Right lobe of liver (tissue), 6 donors: Measurements from ENCODE around the gene KANSL1. TPM values are rescaled to one million over a fixed set of nuclear protein-coding genes. Genes with fewer than 3 reads are reported as not detected.
"Not testable (repeated sequence)": the region's sequence is repeated elsewhere in the genome, so short reads cannot be mapped to it uniquely, and the experiment has no call there.

Experiments used
- ATAC-seq, 4 donors: fragments of 200-7000 bp; cut with Tn5 transposase; one replicate each; pipeline ENCODE4 v1.9.1; 2020; ENCODE audit warnings: mild to moderate bottlenecking in 4 of 4, moderate library complexity in 4 of 4
- DNase-seq, 3 donors: peaks; one replicate each; pipeline ENCODE4 v3.0.0-alpha.2; 2020
- H3K27ac ChIP-seq, 3 donors: fragments of 200-600 bp; one replicate each; pipeline ENCODE4 v1.8.0; 2022
- H3K27me3 ChIP-seq, 2 donors: fragments of 200-600 bp; one replicate each; pipeline ENCODE4 v1.8.0; 2022
- H3K36me3 ChIP-seq, 4 donors: fragments of 200-600 bp; sonication (generic) in 1 of 4; one replicate each; pipeline versions ENCODE4 v1.5.1 to v1.8.0; 2017 to 2022; ENCODE audit warnings: control low read depth in 1 of 4
- H3K4me1 ChIP-seq, 4 donors: fragments of 200-600 bp; sonication (generic) in 1 of 4; one replicate each; pipeline versions ENCODE4 v1.5.1 to v1.8.0; 2017 to 2022; ENCODE audit warnings: control low read depth in 1 of 4
- H3K4me3 ChIP-seq, 3 donors: fragments of 200-600 bp; one replicate each; pipeline ENCODE4 v1.8.0; 2022
- H3K9me3 ChIP-seq, 4 donors: fragments of 200-600 bp; sonication (generic) in 1 of 4; one replicate each; pipeline versions ENCODE4 v1.5.1 to v1.8.0; 2017 to 2022; ENCODE audit warnings: control low read depth in 1 of 4
- CTCF ChIP-seq, 4 donors: fragments of 200-600 bp in 3 of 4; fragments of 450-650 bp in 1 of 4; IDR thresholded peaks; one replicate each; pipeline versions ENCODE4 v1.5.1 to v1.8.0; 2016 to 2022; ENCODE audit warnings: antibody characterized with exemption in 4 of 4, mild to moderate bottlenecking in 2 of 4
- POLR2A ChIP-seq: fragments of 450-650 bp; IDR thresholded peaks from one replicate; pipeline ENCODE4 v1.6.1; 2017; ENCODE audit warnings: antibody characterized with exemption, mild to moderate bottlenecking
- whole genome bisulfite sequencing: methylation state at CpG from one replicate; pipeline ENCODE4 v1.1.6; 2018; ENCODE audit warnings: low coverage, low lambda C conversion rate; ENCODE audit not compliant: insufficient coverage; ENCODE audit errors: missing lambda C conversion rate; 5-methylcytosine and 5-hydroxymethylcytosine counted together
- intact Hi-C, 2 donors: fragments of 100-400 bp; cut with DNase I; formaldehyde crosslinking; loops; one replicate each; pipeline versions ENCODE4 v1.11.2 to v1.14.1; 2022
- total RNA-seq, 6 experiments: library from RNA; depleted of rRNA in 2 of 6; stranded (reverse); fragments of >200 nt in 2 of 6; fragmentation: NEBNext Ultra II Directional in 3 of 6; extraction: Animal tissue kit (Norgen Biotek cat#: 25700) in 3 of 6; gene quantifications; one replicate each; pipeline versions ENCODE4 v1.1.0 to v1.2.4, GENCODE V29; 2016 to 2023
- donor health status: DM: no; HTN: yes; CAD: no.
- donor health status: DM: no; HTN: no; CAD: no.
- donor health status: DM: no; HTN: no; CAD: no.
- donor health status: DM: no; HTN: yes; CAD: no.
- donor health status: DM: no; HTN: yes; CAD: no.

The KANSL1 gene
- total RNA-seq, 6 experiments from 2014 or later: 23.1 to 29.5 (median 25.9) TPM

- intact Hi-C loops: no loop called here
- Histone ChIP-seq H3K36me3 (no peaks in the 10 kb centered on the region), H3K4me3 (no peak overlapping the region), H3K4me1 (peaks cover 0 to 42% (median 18%) of the 10 kb centered on the region in 4 donors), H3K27ac (peak overlapping the region in 1 of 3 donors; percentile 24), H3K27me3 (no peaks in the 10 kb centered on the region), H3K9me3 (no peaks in the 10 kb centered on the region)
- DNase-seq: no peak
- no peak for TF ChIP-seq CTCF (IDR thresholded peaks at IDR 0.05)
- TF ChIP-seq POLR2A: no peak
- 51% methylated on average over 2 of the region's 2 CpGs for WGBS
- peak; percentile 56 to 81 (median 60) for ATAC-seq
Measured at GRCh38 chr17:46108120-46108519, 85.1 kb downstream of the KANSL1 start.

- TF ChIP-seq CTCF (IDR thresholded peaks at IDR 0.05) (no peak), POLR2A (no peak)
- no peaks in the 10 kb centered on the region for H3K9me3 ChIP-seq
- peak overlapping the region in 1 of 3 donors; percentile 24 for H3K27ac ChIP-seq
- H3K4me3 ChIP-seq: no peak overlapping the region
- H3K4me1 ChIP-seq: peaks cover 0 to 49% (median 21%) of the 10 kb centered on the region in 4 donors
- no peaks in the 10 kb centered on the region for H3K27me3 ChIP-seq
- 48% methylated on average over 4 of the region's 4 CpGs for WGBS
- intact Hi-C loops: no loop called here
- DNase-seq: no peak
- H3K36me3 ChIP-seq: no peaks in the 10 kb centered on the region
- ATAC-seq: peak; percentile 11 to 66 (median 22)
Measured at GRCh38 chr17:46106966-46107644, 86.1 kb downstream of the KANSL1 start.

- Histone ChIP-seq H3K27ac (peak overlapping the region in 1 of 3 donors; percentile 62), H3K4me1 (peaks cover 0 to 49% (median 20%) of the 10 kb centered on the region in 4 donors)
- H3K27me3 ChIP-seq, H3K4me3 ChIP-seq, intact Hi-C loops, H3K9me3 ChIP-seq, H3K36me3 ChIP-seq, DNase-seq, ATAC-seq: not testable (repeated sequence)
- WGBS: 80% methylated on average over 3 of the region's 3 CpGs
Measured at GRCh38 chr17:46102806-46103205, 90.4 kb downstream of the KANSL1 start.

DNA sequence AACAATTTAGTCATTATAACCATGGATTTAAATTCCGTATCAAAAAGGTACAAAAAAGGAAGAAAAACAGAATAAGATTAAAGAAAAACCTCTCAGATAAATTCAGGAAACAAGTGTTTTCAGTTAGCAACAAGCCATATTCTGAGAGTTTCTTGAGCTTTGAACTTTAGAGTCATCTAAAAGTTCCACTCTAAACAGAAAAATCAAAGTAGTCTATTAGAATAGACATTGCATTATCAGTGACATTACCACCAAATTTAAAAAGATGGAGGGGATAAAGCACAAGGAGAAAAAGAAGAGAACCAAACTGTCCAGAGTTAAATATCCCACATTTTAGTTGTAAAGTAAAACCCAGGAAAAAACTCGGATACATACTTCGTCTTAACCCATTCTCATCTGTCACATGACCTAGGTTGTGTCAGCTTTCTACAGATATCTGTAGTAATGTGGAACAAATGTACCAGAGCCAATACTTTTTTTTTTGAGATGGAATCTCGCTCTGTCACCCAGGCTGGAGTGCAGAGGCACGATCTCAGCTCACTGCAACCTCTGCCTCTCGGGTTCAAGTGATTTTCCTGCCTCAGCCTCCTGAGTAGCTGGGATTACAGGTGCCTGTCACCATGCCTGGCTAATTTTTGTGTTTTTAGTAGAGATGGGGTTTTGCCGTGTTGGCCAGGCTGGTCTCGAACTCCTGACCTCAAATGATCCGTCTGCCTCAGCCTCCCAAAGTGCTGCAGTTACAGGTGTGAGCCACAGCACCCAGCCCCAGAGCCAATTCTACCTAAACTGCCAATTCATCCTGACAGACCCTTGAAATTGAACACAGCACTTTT is 91.2 kb downstream of the KANSL1 start:
- peak; percentile 56 to 73 (median 62) for ATAC-seq
- 45% methylated on average over 9 of the region's 9 CpGs for WGBS
- H3K4me3 ChIP-seq, intact Hi-C loops, H3K9me3 ChIP-seq, DNase-seq, H3K36me3 ChIP-seq, H3K27me3 ChIP-seq: not testable (repeated sequence)
- Histone ChIP-seq H3K4me1 (peaks cover 0 to 46% (median 16%) of the 10 kb centered on the region in 4 donors), H3K27ac (peak overlapping the region in 2 of 3 donors; percentile 5 to 62)

- 15% methylated on average over 2 of the region's 2 CpGs for WGBS
- intact Hi-C loops: no loop called here
Measured at GRCh38 chr17:46100590-46100989, 92.6 kb downstream of the KANSL1 start.

More at GRCh38 chr17:46100590-46100989, 92.6 kb downstream of the KANSL1 start:
- no peak for DNase-seq
- no peak for ATAC-seq
- peaks cover 0 to 42% (median 15%) of the 10 kb centered on the region in 4 donors for H3K4me1 ChIP-seq
- H3K36me3 ChIP-seq: no peaks in the 10 kb centered on the region
- no peaks in the 10 kb centered on the region for H3K9me3 ChIP-seq
- H3K4me3 ChIP-seq: no peak overlapping the region
- peak overlapping the region in 1 of 3 donors; percentile 62 for H3K27ac ChIP-seq
- H3K27me3 ChIP-seq: no peaks in the 10 kb centered on the region
- no peak for TF ChIP-seq POLR2A
- no peak for TF ChIP-seq CTCF (IDR thresholded peaks at IDR 0.05)
